ENCODE measurements around the gene NRIP1. TPM values are rescaled to one million over a fixed set of nuclear protein-coding genes. Genes with fewer than 3 reads are reported as not detected.

Gene NRIP1
- total RNA-seq, 1 donor from 2014 or later, result 11.6 TPM

DNA sequence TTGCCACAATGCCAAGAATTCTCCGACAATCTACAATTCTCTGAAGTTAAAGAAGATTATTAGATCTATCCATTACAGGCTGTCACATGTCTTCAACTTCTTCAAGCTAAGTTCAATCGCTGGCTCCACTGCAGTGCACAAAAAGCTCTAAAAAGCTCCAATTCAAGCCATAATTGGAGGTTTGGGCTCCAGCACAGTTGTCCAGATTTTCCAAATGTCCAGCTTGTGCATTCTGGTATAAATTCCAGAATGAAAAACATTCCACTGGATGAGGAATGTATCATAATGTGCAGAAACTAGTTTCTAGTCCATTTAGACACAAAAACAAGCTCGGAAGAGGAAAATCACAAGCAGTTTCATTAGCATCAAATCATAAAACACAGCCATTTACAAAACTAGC, 138.6 kb downstream of the NRIP1 start:
- intact Hi-C loops (cut with micrococcal nuclease), result no loop called here

DNA sequence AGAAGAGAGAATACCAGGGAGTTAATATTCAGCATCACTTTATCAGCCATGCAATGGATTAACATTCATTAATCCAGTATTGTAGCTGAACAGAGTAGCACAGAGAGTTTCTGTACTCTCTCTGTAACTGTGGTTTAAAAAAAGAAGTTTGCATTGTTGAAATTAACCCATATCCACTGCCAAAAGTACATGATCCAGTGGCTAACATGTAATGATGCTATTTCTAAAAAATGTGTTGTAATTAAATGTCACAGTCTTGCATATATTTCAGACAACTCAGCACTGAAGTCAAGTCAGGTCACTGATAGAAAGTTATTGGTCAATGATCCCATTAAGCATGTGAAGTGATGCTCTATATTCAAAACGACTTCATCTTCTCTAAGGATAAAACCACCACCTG, 141.3 kb downstream of the NRIP1 start:
- intact Hi-C loops (cut with micrococcal nuclease), result no loop called here

DNA sequence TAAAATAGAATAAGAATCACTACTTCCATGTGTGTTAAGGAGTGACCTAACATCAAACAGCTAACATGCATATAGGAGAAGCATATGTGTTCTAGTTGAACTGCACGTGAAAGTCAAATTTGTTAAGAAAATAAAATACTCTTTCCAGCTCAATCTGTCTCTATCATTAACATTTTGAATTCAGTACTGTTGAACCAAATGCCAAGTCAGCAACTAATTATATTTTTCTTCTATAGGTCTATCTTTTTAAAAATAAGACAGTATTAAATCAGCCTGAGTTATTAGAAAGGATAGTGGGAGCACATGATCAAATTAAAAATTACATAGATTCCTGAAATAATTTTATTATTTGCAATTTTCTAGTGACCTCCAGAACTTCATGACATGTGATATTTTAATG, 141.8 kb downstream of the NRIP1 start:
- intact Hi-C loops (cut with micrococcal nuclease), result no loop called here

DNA sequence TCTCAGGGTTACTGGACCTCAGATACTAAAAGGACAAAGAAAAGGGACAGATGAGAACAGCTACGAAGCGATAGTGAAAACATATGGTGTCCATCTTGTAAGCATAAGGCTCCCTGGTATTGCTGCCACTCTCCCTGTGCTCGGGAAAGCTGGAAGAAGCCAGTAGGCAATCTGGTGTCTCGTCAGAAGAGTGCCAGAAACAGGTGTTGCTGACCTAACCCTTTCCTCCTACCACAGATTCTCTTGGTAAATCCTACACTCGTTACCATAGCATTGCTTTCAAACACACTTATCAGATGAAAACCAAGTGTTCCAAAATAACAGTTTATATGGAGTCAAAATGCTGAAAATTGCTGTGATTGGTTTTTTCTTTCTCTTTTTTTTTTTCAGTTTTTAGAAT, 146.3 kb downstream of the NRIP1 start:
- intact Hi-C loops (cut with micrococcal nuclease), result no loop called here

DNA sequence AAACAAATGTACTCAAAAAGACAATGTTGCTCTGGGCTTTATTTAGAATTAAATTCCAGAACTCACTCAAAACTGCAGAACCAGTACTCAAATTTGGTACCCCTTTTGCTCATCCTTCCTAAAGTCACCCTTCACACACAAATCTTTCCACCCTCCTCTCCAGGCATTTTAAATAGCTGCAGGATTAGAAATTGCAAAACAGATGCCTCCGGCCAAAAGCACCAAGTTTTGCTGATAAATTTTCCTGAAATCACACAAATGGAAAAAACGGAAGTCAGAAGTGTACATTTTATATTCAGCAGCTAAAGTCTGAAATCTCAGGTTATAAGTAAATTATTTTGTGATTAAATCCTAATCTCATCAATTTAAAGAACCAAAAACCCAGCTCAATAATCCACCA, 147.0 kb downstream of the NRIP1 start:
- intact Hi-C loops (cut with micrococcal nuclease), result no loop called here

DNA sequence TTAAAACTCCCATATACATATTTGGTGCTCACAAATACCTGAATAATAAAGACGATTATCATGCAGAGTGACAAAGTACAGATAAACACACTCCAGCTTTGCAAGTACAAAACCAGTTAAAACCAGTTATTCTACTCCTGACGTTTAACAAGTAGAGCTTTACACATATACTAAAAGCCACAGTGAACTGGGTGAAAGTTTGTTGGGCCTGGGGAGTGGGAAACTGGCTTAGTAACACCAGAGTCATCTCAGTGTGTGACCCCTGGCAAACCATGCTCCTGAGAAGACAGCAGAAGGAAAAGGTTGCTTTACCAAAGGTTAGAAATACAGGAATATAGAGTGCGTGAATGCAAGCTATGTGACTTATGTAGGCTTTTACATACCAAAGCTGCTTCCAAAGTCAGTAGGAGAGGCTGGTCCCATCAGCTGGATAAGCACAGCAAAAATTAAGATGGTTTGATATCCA, 148.1 kb downstream of the NRIP1 start:
- intact Hi-C loops (cut with micrococcal nuclease), result no loop called here

DNA sequence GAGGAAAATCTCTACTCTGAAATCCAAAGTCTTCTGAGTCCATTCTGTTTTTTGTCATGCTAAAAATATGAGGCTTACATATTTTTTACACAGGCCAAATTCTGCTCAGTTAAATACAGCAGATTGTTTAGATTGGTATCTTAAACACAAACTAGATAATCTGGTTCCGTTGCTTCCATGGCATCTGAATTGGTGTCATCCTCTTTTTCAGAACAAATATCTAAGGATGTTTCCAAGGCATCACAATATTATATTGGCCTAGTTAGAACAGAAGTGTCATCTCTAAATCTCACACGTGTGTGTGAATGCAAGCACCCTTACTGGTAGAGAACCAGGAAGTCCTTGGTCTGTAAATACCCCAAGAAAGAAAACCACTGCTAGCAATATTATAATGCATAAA, 151.2 kb downstream of the NRIP1 start:
- intact Hi-C loops (cut with micrococcal nuclease), result no loop called here

DNA sequence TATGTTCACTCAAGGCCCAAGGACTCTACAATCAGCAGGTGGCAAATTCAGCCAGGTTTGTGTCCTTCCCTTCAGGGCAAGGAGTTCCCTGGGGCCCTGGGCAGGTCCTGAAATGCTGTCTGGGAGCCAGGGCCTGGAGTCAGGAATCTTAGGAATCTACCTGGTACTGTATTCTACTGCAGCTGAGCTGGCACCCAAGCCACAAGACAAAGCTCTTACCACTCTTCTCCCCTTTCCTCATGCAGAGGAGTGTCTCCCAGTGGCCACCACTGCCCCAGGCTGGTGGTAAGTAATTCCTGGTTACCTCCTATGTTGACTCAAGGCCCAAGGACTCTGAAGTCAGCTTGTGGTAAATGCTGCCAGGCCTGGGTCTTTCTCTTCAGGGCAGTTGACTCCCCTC, 153.4 kb downstream of the NRIP1 start:
- intact Hi-C loops (cut with micrococcal nuclease), result no loop called here

All from T-helper 1 cell treated with Interleukin-12 subunit alpha and Interleukin-12 subunit beta and Interleukin-4 antibody, amounts not matched to agents 30 ng/mL and 1 ng/mL, for 36 hours (primary cell).